A549 (cell line): ENCODE results near the gene MYOG.

Experiments
- CHD2 ChIP-seq: fragments of 150-350 bp; IDR thresholded peaks from 2 replicates; pipeline ENCODE4 v1.6.1; 2014; ENCODE audit warnings: low read length; ENCODE audit not compliant: partially characterized antibody
- KDM5A ChIP-seq: fragments of 200-600 bp; sonication (generic); IDR thresholded peaks from 2 replicates; pipeline ENCODE4 v1.6.1; 2016; ENCODE audit warnings: antibody characterized with exemption, mild to moderate bottlenecking
- POLR2A ChIP-seq: IDR thresholded peaks from 2 replicates; pipeline ENCODE4 v1.6.1; 2012; ENCODE audit warnings: mild to moderate bottlenecking, low read length
- TF ChIP-seq, protein P1 (sequence below): fragments of >200 bp; sonication (Bioruptor Twin); formaldehyde crosslinking; IDR thresholded peaks from 3 replicates; pipeline ENCODE4 v1.5.1; 2016
- TF ChIP-seq, protein P2 (sequence below): IDR thresholded peaks from 2 replicates; pipeline ENCODE4 v1.6.1; 2012

DNA sequence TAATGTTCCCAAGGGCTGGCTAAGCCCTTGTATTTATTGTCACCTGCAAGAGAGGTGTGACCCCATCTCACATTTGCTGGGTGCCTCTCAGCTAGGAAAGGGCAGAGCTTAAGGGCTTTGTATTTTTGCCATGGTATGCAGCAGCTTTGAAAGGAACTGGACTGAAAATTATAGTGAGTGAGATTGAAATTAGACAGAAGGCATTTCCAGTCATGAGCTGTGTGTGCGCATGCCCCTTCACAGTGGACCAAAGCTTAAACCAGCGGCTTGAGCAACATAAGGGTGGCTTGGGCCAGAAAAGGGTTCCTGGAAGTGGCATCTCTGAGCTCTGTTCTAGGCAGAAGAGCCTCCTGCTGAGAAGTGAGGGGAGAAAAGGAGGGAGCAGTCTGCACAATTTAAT is 19.8 kb downstream of the MYOG start:
- TF ChIP-seq, protein P1, sequence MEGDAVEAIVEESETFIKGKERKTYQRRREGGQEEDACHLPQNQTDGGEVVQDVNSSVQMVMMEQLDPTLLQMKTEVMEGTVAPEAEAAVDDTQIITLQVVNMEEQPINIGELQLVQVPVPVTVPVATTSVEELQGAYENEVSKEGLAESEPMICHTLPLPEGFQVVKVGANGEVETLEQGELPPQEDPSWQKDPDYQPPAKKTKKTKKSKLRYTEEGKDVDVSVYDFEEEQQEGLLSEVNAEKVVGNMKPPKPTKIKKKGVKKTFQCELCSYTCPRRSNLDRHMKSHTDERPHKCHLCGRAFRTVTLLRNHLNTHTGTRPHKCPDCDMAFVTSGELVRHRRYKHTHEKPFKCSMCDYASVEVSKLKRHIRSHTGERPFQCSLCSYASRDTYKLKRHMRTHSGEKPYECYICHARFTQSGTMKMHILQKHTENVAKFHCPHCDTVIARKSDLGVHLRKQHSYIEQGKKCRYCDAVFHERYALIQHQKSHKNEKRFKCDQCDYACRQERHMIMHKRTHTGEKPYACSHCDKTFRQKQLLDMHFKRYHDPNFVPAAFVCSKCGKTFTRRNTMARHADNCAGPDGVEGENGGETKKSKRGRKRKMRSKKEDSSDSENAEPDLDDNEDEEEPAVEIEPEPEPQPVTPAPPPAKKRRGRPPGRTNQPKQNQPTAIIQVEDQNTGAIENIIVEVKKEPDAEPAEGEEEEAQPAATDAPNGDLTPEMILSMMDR: no peak
- no peak for TF ChIP-seq POLR2A
- TF ChIP-seq, protein P2, sequence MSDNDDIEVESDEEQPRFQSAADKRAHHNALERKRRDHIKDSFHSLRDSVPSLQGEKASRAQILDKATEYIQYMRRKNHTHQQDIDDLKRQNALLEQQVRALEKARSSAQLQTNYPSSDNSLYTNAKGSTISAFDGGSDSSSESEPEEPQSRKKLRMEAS: no peak
- TF ChIP-seq KDM5A: no peak
- TF ChIP-seq CHD2: no peak
